Testis (tissue), 2 donors: Measurements from ENCODE around the gene CUX1.

Experiments used
- POLR2A ChIP-seq: fragments of 450-650 bp; IDR thresholded peaks from one replicate; pipeline ENCODE4 v1.6.1; 2017; ENCODE audit warnings: antibody characterized with exemption, mild to moderate bottlenecking, moderate library complexity
- TF ChIP-seq, protein P1 (sequence below), 3 experiments: fragments of 450-650 bp in 2 of 3; fragments of 200-600 bp in 1 of 3; sonication (generic) in 1 of 3; IDR thresholded peaks; one replicate each; pipeline ENCODE4 v1.5.1; 2016 to 2019; ENCODE audit warnings: antibody characterized with exemption in 3 of 3, mild to moderate bottlenecking in 2 of 3, moderate library complexity in 1 of 3

DNA sequence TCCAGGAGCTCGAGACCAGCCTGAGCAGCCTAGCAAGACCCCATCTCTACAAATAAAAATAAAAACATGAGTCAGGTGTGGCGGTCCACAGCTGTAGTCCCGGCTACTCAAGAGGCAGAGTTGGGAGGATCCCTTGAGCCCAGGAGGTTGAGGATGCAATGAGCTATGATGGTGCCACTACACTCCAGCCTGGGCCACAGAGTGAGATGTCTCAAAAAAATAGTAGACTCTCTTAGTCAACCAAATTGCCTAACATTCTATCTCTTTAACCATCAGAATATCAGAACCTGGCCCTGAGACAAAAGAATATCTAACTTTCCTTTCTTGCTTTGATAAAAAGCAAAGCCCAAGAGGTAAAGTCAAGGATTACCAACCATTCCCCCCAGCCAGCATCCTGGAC, 35.0 kb upstream of the CUX1 start:
- TF ChIP-seq, protein P1, sequence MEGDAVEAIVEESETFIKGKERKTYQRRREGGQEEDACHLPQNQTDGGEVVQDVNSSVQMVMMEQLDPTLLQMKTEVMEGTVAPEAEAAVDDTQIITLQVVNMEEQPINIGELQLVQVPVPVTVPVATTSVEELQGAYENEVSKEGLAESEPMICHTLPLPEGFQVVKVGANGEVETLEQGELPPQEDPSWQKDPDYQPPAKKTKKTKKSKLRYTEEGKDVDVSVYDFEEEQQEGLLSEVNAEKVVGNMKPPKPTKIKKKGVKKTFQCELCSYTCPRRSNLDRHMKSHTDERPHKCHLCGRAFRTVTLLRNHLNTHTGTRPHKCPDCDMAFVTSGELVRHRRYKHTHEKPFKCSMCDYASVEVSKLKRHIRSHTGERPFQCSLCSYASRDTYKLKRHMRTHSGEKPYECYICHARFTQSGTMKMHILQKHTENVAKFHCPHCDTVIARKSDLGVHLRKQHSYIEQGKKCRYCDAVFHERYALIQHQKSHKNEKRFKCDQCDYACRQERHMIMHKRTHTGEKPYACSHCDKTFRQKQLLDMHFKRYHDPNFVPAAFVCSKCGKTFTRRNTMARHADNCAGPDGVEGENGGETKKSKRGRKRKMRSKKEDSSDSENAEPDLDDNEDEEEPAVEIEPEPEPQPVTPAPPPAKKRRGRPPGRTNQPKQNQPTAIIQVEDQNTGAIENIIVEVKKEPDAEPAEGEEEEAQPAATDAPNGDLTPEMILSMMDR (IDR thresholded peaks at IDR 0.05): no peak
- no peak for TF ChIP-seq POLR2A
